Measurements from ENCODE around the gene ETF1.

DNA sequence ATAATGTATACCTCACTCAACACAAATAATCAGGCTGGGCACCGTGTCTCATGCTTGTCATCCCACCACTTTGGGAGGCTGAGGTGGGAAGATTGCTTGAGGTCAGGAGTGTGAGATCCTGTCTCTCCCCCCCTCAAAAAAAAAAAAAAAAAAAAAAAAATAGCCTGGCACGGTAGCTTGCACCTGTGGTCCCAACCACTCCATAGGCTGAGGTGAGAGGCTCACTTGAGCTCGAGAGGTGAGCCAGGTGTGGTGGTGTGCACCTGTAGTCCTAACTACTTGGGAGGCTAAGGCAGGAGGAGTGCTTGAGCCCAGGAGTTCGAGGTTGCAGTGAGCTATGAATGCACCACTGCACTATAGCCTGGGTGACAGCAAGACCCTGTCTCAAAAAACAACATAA lies 9.6 kb upstream of the ETF1 start:
- TF ChIP-seq CTCF (IDR thresholded peaks at IDR 0.05; ENCODE audit: low read length) (no peak), EZH2 (optimal IDR thresholded peaks at IDR 0.05; ENCODE audit: low read depth, low read length) (no peak)

Data from MM.1S (cell line).